Measurements from ENCODE around the gene TUBA4B.

The TUBA4B gene

GRCh38 chr2:219210196-219210885 lies 42.7 kb upstream of the TUBA4B start:
- no peak for TF ChIP-seq CTCF (IDR thresholded peaks at IDR 0.05; ENCODE audit: poor library complexity, severe bottlenecking)
- ATAC-seq (ENCODE audit: low read depth): no peak
- DNase-seq (ENCODE audit: low spot score): no peak
- H3K36me3 ChIP-seq (ENCODE audit: low read depth): peaks cover 42% of the 10 kb centered on the region
- no peaks in the 10 kb centered on the region for H3K27me3 ChIP-seq (ENCODE audit: insufficient read depth, poor library complexity, severe bottlenecking)
- no peak overlapping the region for H3K4me3 ChIP-seq (ENCODE audit: severe bottlenecking)
- H3K27ac ChIP-seq (ENCODE audit: poor library complexity, severe bottlenecking): no peak overlapping the region
- peaks cover 7% of the 10 kb centered on the region for H3K4me1 ChIP-seq (ENCODE audit: insufficient read depth, poor library complexity, severe bottlenecking)
- no peaks in the 10 kb centered on the region for H3K9me3 ChIP-seq (ENCODE audit: severe bottlenecking)

GRCh38 chr2:219210886-219211362 lies 42.1 kb upstream of the TUBA4B start:
- no peak for TF ChIP-seq CTCF (IDR thresholded peaks at IDR 0.05; ENCODE audit: poor library complexity, severe bottlenecking)
- Histone ChIP-seq H3K4me1 (ENCODE audit: insufficient read depth, poor library complexity, severe bottlenecking) (peaks cover 7% of the 10 kb centered on the region), H3K27ac (ENCODE audit: poor library complexity, severe bottlenecking) (no peak overlapping the region), H3K9me3 (ENCODE audit: severe bottlenecking) (no peaks in the 10 kb centered on the region), H3K36me3 (ENCODE audit: low read depth) (peaks cover 46% of the 10 kb centered on the region), H3K4me3 (ENCODE audit: severe bottlenecking) (no peak overlapping the region), H3K27me3 (ENCODE audit: insufficient read depth, poor library complexity, severe bottlenecking) (no peaks in the 10 kb centered on the region)
- ATAC-seq (ENCODE audit: low read depth) (no peak), DNase-seq (ENCODE audit: low spot score) (no peak)

- Histone ChIP-seq H3K27me3 (ENCODE audit: insufficient read depth, poor library complexity, severe bottlenecking) (no peaks in the 10 kb centered on the region), H3K4me3 (ENCODE audit: severe bottlenecking) (no peak overlapping the region), H3K27ac (ENCODE audit: poor library complexity, severe bottlenecking) (no peak overlapping the region), H3K9me3 (ENCODE audit: severe bottlenecking) (no peaks in the 10 kb centered on the region), H3K4me1 (ENCODE audit: insufficient read depth, poor library complexity, severe bottlenecking) (peaks cover 4% of the 10 kb centered on the region), H3K36me3 (ENCODE audit: low read depth) (peaks cover 51% of the 10 kb centered on the region)
- DNase-seq (ENCODE audit: low spot score) (no peak), ATAC-seq (ENCODE audit: low read depth) (no peak)
- no peak for TF ChIP-seq CTCF (IDR thresholded peaks at IDR 0.05; ENCODE audit: poor library complexity, severe bottlenecking)
Observed at GRCh38 chr2:219213026-219213415, 40.0 kb upstream of the TUBA4B start.

GRCh38 chr2:219213486-219214071 lies 39.5 kb upstream of the TUBA4B start:
- no peak for DNase-seq (ENCODE audit: low spot score)
- H3K27ac ChIP-seq (ENCODE audit: poor library complexity, severe bottlenecking): no peak overlapping the region
- peaks cover 46% of the 10 kb centered on the region for H3K36me3 ChIP-seq (ENCODE audit: low read depth)

More at GRCh38 chr2:219213486-219214071, 39.5 kb upstream of the TUBA4B start:
- no peaks in the 10 kb centered on the region for H3K9me3 ChIP-seq (ENCODE audit: severe bottlenecking)
- ATAC-seq (ENCODE audit: low read depth): no peak
- H3K4me3 ChIP-seq (ENCODE audit: severe bottlenecking): no peak overlapping the region
- TF ChIP-seq CTCF (IDR thresholded peaks at IDR 0.05; ENCODE audit: poor library complexity, severe bottlenecking): no peak
- H3K4me1 ChIP-seq (ENCODE audit: insufficient read depth, poor library complexity, severe bottlenecking): peaks cover 4% of the 10 kb centered on the region
- no peaks in the 10 kb centered on the region for H3K27me3 ChIP-seq (ENCODE audit: insufficient read depth, poor library complexity, severe bottlenecking)

Measured in RWPE2 (cell line).